Trophoblast cell (in vitro differentiated cells and primary cell): Measurements from ENCODE around the gene CDH6.
A peak's percentile ranks its signal among the peaks of the same experiment; 100 is the strongest.
"Not testable (repeated sequence)": the region's sequence is repeated elsewhere in the genome, so short reads cannot be mapped to it uniquely, and the experiment has no call there.

Experiments used
- DNase-seq, 2 donors: peaks; one replicate each; pipeline ENCODE4 v3.0.0-alpha.2; 2016
- H2AFZ ChIP-seq: 2 replicates; pipeline ENCODE4 v1.6.1; 2013; ENCODE audit warnings: low read length, moderate library complexity, mild to moderate bottlenecking; ENCODE audit not compliant: insufficient read depth, poor library complexity
- H2AK5ac ChIP-seq: 2 replicates; pipeline ENCODE4 v1.6.1; 2013; ENCODE audit warnings: mild to moderate bottlenecking, low read length
- H2BK120ac ChIP-seq: 2 replicates; pipeline ENCODE4 v1.6.1; 2013; ENCODE audit warnings: low read length, mild to moderate bottlenecking, moderate library complexity; ENCODE audit not compliant: insufficient read depth, poor library complexity
- H2BK12ac ChIP-seq: 2 replicates; pipeline ENCODE4 v1.6.1; 2013; ENCODE audit warnings: mild to moderate bottlenecking, low read length, moderate library complexity
- H2BK5ac ChIP-seq: 2 replicates; pipeline ENCODE4 v1.6.1; 2013; ENCODE audit warnings: low read length, low read depth, moderate library complexity, mild to moderate bottlenecking; ENCODE audit not compliant: poor library complexity
- H3K14ac ChIP-seq: 2 replicates; pipeline ENCODE4 v1.6.1; 2013; ENCODE audit warnings: mild to moderate bottlenecking, low read length
- H3K18ac ChIP-seq: 2 replicates; pipeline ENCODE4 v1.6.1; 2013; ENCODE audit warnings: mild to moderate bottlenecking, low read length
- H3K23ac ChIP-seq: 2 replicates; pipeline ENCODE4 v1.6.1; 2013; ENCODE audit warnings: low read length
- H3K27ac ChIP-seq: 2 replicates; pipeline ENCODE4 v1.5.1; 2013; ENCODE audit warnings: low read depth, mild to moderate bottlenecking, inconsistent platforms, low read length, moderate library complexity
- H3K27me3 ChIP-seq: 2 replicates; pipeline ENCODE4 v1.6.1; 2013; ENCODE audit warnings: inconsistent platforms, mild to moderate bottlenecking, low read length, moderate library complexity; ENCODE audit not compliant: insufficient read depth
- H3K36me3 ChIP-seq, 2 experiments: 1 replicate in 1 of 2; 2 replicates in 1 of 2; pipeline ENCODE4 v1.6.1; 2013; ENCODE audit warnings: low read length in 2 of 2, mild to moderate bottlenecking in 2 of 2, moderate library complexity in 1 of 2; ENCODE audit not compliant: insufficient read depth in 2 of 2, control insufficient read depth in 1 of 2
- H3K4ac ChIP-seq: 2 replicates; pipeline ENCODE4 v1.6.1; 2013; ENCODE audit warnings: low read depth, mild to moderate bottlenecking, low read length, moderate library complexity
- H3K4me1 ChIP-seq, 2 experiments: 1 replicate in 1 of 2; 2 replicates in 1 of 2; pipeline ENCODE4 v1.6.1; 2013; ENCODE audit warnings: low read length in 2 of 2, mild to moderate bottlenecking in 2 of 2, moderate library complexity in 1 of 2; ENCODE audit not compliant: insufficient read depth in 2 of 2, control insufficient read depth in 1 of 2
- H3K4me2 ChIP-seq: 2 replicates; pipeline ENCODE4 v1.6.1; 2013; ENCODE audit warnings: inconsistent platforms, mild to moderate bottlenecking, low read length, moderate library complexity
- H3K4me3 ChIP-seq: 2 replicates; pipeline ENCODE4 v1.5.1; 2013; ENCODE audit warnings: mild to moderate bottlenecking, low read depth, low read length, inconsistent platforms
- H3K79me1 ChIP-seq: one replicate; pipeline ENCODE4 v1.6.1; 2013; ENCODE audit warnings: low read length
- H3K79me2 ChIP-seq: 2 replicates; pipeline ENCODE4 v1.6.1; 2013; ENCODE audit warnings: low read length, mild to moderate bottlenecking; ENCODE audit not compliant: control insufficient read depth, insufficient read depth, poor library complexity
- H3K9ac ChIP-seq: 2 replicates; pipeline ENCODE4 v1.6.1; 2013; ENCODE audit warnings: mild to moderate bottlenecking, low read length
- H3K9me3 ChIP-seq: 2 replicates; pipeline ENCODE4 v1.6.1; 2013; ENCODE audit warnings: low read depth, mild to moderate bottlenecking, control low read depth, inconsistent platforms, low read length; ENCODE audit not compliant: insufficient read depth
- H4K12ac ChIP-seq: 2 replicates; pipeline ENCODE4 v1.6.1; 2013; ENCODE audit warnings: low read depth, mild to moderate bottlenecking, low read length, moderate library complexity
- H4K8ac ChIP-seq: 2 replicates; pipeline ENCODE4 v1.6.1; 2013; ENCODE audit warnings: low read depth, mild to moderate bottlenecking, low read length, moderate library complexity
- H4K91ac ChIP-seq: one replicate; pipeline ENCODE4 v1.6.1; 2013; ENCODE audit warnings: low read depth, mild to moderate bottlenecking, low read length, moderate library complexity
- WGBS: extraction: QIAGEN DNeasy Blood & Tissue Kit; methylation state at CpG from one replicate; pipeline ENCODE4 v1.1.7; 2013; ENCODE audit warnings: missing lambda C conversion rate; ENCODE audit not compliant: insufficient read length, insufficient coverage; ENCODE audit errors: extremely low coverage; 5-methylcytosine and 5-hydroxymethylcytosine counted together

The CDH6 gene

DNA sequence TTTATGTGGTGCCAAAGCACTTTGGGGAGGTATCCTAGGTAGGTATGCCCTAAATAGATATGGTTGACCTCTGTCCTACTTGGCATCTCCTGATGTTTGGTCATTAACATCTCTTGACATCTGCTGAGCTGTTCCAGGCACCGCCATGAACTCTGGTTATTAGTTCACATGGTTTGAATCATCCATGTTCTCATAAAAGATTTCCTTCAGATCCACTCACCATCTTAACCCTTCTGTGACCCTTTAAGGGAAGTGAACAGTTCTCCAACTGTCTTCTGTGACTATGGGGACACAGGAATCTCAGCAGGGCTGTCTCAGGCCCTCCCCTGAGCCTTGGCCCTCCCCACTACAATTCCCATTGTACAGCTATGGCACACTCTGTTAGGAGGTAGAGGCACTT, 167.7 kb downstream of the CDH6 start:
- H4K91ac ChIP-seq: no peak overlapping the region
- H2BK12ac ChIP-seq: no peak overlapping the region
- no peak overlapping the region for H3K4me2 ChIP-seq
- H4K8ac ChIP-seq: no peak overlapping the region
- no peak overlapping the region for H3K18ac ChIP-seq
- no peak overlapping the region for H2AFZ ChIP-seq
- peak in 1 of 2 donors; percentile 19 for DNase-seq
- H3K9me3 ChIP-seq: peaks cover 4% of the 10 kb centered on the region
- H3K79me1 ChIP-seq: no peaks in the 10 kb centered on the region
- WGBS: no CpG with 5 or more reads among the region's 1 CpG
- H2BK5ac ChIP-seq: no peak overlapping the region
- H2BK120ac ChIP-seq: no peak overlapping the region
- H3K4ac ChIP-seq: no peak overlapping the region
- H3K9ac ChIP-seq: no peak overlapping the region
- H4K12ac ChIP-seq: no peak overlapping the region
- H3K14ac ChIP-seq: no peak overlapping the region
- H3K36me3 ChIP-seq: no peaks in the 10 kb centered on the region
- H3K79me2 ChIP-seq: no peaks in the 10 kb centered on the region
- H3K27ac ChIP-seq: no peak overlapping the region
- no peaks in the 10 kb centered on the region for H3K27me3 ChIP-seq
- H3K23ac ChIP-seq: no peak overlapping the region
- no peak overlapping the region for H3K4me3 ChIP-seq
- H3K4me1 ChIP-seq: no peaks in the 10 kb centered on the region
- H2AK5ac ChIP-seq: no peak overlapping the region

- H3K4me1 ChIP-seq, H3K79me2 ChIP-seq, H4K12ac ChIP-seq, H3K9me3 ChIP-seq, H3K4me3 ChIP-seq, H3K4ac ChIP-seq, H2BK12ac ChIP-seq, H3K9ac ChIP-seq, H3K23ac ChIP-seq, H3K14ac ChIP-seq, H2AFZ ChIP-seq, H3K36me3 ChIP-seq, H2BK5ac ChIP-seq, H3K27me3 ChIP-seq, H3K27ac ChIP-seq, H2AK5ac ChIP-seq, H3K18ac ChIP-seq, H3K4me2 ChIP-seq, H4K8ac ChIP-seq, H2BK120ac ChIP-seq, H3K79me1 ChIP-seq, H4K91ac ChIP-seq: not testable (repeated sequence)
- WGBS: no CpG with 5 or more reads among the region's 6 CpGs
- DNase-seq: peak in 1 of 2 donors; percentile 42
Measured at GRCh38 chr5:31361704-31362528, 168.4 kb downstream of the CDH6 start.

- Histone ChIP-seq H3K36me3 (no peaks in the 10 kb centered on the region), H2BK120ac (no peak overlapping the region), H3K18ac (no peak overlapping the region), H3K79me1 (no peaks in the 10 kb centered on the region), H3K9ac (no peak overlapping the region), H2BK5ac (no peak overlapping the region), H2BK12ac (no peak overlapping the region), H3K27me3 (no peaks in the 10 kb centered on the region), H4K8ac (no peak overlapping the region), H2AK5ac (no peak overlapping the region), H2AFZ (no peak overlapping the region), H3K4me1 (no peaks in the 10 kb centered on the region), H4K91ac (no peak overlapping the region), H3K4me3 (no peak overlapping the region), H4K12ac (no peak overlapping the region), H3K79me2 (no peaks in the 10 kb centered on the region), H3K4ac (no peak overlapping the region), H3K4me2 (no peak overlapping the region), H3K14ac (no peak overlapping the region), H3K9me3 (peaks cover 4% of the 10 kb centered on the region), H3K27ac (no peak overlapping the region), H3K23ac (no peak overlapping the region)
- peak; percentile 56 to 95 for DNase-seq
- no CpG with 5 or more reads among the region's 1 CpG for WGBS
Measured at GRCh38 chr5:31362529-31362900, 169.0 kb downstream of the CDH6 start.

DNA sequence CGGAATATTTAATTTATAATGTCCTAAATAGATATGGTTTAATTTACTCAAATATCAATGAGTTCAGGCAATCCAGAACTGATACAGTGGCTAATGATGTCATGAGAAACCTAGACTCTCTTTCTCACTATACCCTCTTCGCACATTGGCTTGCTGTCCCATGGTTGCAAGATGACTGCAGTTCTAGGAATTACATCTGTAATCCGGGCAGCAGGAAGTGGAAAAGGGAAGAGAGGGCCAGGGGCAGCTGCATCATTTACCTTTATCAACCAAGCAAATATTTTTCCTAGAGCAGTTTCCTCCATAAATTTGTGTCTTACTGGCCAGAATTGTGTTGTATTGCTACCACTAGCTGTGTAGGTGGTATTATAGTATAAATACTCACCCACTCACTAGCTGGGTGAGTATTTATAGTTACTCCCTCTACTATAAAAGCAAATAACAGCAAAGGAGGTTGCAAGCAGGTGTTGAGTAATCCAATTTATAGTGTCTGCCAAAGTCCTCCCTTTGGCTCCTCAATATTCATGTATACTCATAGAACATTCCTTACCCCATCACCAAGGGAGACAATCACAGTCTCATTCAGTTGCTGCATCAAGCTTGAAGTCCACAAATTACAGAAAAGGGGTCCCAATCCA, 169.6 kb downstream of the CDH6 start:
- Histone ChIP-seq H3K9ac (no peak overlapping the region), H3K4me3 (no peak overlapping the region), H4K8ac (no peak overlapping the region)

More for the DNA sequence above, 169.6 kb downstream of the CDH6 start:
- Histone ChIP-seq H3K9me3 (peaks cover 4% of the 10 kb centered on the region), H3K4me2 (no peak overlapping the region), H2BK12ac (no peak overlapping the region), H3K4ac (no peak overlapping the region), H4K12ac (no peak overlapping the region), H2AFZ (no peak overlapping the region), H3K27me3 (no peaks in the 10 kb centered on the region), H2AK5ac (no peak overlapping the region), H3K18ac (no peak overlapping the region), H3K23ac (no peak overlapping the region), H2BK5ac (no peak overlapping the region), H4K91ac (no peak overlapping the region), H3K14ac (no peak overlapping the region), H3K79me2 (no peaks in the 10 kb centered on the region), H3K79me1 (no peaks in the 10 kb centered on the region), H2BK120ac (no peak overlapping the region), H3K36me3 (no peaks in the 10 kb centered on the region), H3K27ac (no peak overlapping the region), H3K4me1 (no peaks in the 10 kb centered on the region)
- peak; percentile 73 to 89 for DNase-seq
- no CpG with 5 or more reads among the region's 3 CpGs for WGBS
